Ishikawa (cell line): ENCODE data around the gene AFG1L.

ENCODE experiments used
- CEBPB ChIP-seq: IDR thresholded peaks from 2 replicates; pipeline ENCODE4 v1.6.1; 2012
- CREB1 ChIP-seq: IDR thresholded peaks from 2 replicates; pipeline ENCODE4 v1.6.1; 2012; ENCODE audit warnings: low read depth
- EGR1 ChIP-seq: IDR thresholded peaks from 2 replicates; pipeline ENCODE4 v1.6.1; 2012
- EP300 ChIP-seq: IDR thresholded peaks from 2 replicates; pipeline ENCODE4 v1.6.1; 2012; ENCODE audit warnings: borderline replicate concordance
- FOXM1 ChIP-seq: IDR thresholded peaks from 2 replicates; pipeline ENCODE4 v1.6.1; 2012; ENCODE audit warnings: low read depth, borderline replicate concordance
- NFIC ChIP-seq: IDR thresholded peaks from 2 replicates; pipeline ENCODE4 v1.6.1; 2012
- RAD21 ChIP-seq: IDR thresholded peaks from 2 replicates; pipeline ENCODE4 v1.6.1; 2012; ENCODE audit warnings: low read depth
- TAF1 ChIP-seq: IDR thresholded peaks from 2 replicates; pipeline ENCODE4 v1.6.1; 2012; ENCODE audit warnings: low read depth, mild to moderate bottlenecking
- TCF12 ChIP-seq: IDR thresholded peaks from 2 replicates; pipeline ENCODE4 v1.6.1; 2012; ENCODE audit warnings: low read depth
- TEAD4 ChIP-seq: IDR thresholded peaks from 2 replicates; pipeline ENCODE4 v1.6.1; 2012
- YY1 ChIP-seq: IDR thresholded peaks from 2 replicates; pipeline ENCODE4 v1.6.1; 2012; ENCODE audit warnings: low read depth
- ZBTB7A ChIP-seq: IDR thresholded peaks from 2 replicates; pipeline ENCODE4 v1.6.1; 2012; ENCODE audit warnings: low read depth
- TF ChIP-seq, protein P1 (sequence below): IDR thresholded peaks from 2 replicates; pipeline ENCODE4 v1.6.1; 2012
- TF ChIP-seq, protein P2 (sequence below): IDR thresholded peaks from 2 replicates; pipeline ENCODE4 v1.6.1; 2012; ENCODE audit warnings: low read depth, mild to moderate bottlenecking
- TF ChIP-seq, protein P3 (sequence below): IDR thresholded peaks from 2 replicates; pipeline ENCODE4 v1.6.1; 2012

AFG1L gene

DNA sequence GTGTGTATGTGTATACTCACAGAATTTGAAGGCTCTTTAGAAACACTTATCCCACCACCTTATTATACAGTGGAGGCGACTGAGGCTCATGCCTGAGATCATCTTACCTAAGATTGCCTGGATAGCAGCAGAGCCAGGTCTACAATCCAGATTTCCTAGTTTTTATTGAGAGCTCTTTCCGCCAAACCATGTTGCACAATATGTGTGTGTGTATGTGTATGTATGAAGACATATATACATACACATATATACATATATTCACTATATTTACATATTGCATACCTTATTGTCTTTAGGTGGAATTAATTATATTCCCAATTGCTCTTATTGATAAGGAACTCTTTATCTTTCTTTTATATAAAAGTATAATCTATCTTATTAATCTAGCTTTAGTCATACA, 130.6 kb downstream of the AFG1L start:
- no peak for TF ChIP-seq YY1
- no peak for TF ChIP-seq EP300
- TF ChIP-seq ZBTB7A: no peak
- TF ChIP-seq CEBPB: no peak
- TF ChIP-seq, protein P1, sequence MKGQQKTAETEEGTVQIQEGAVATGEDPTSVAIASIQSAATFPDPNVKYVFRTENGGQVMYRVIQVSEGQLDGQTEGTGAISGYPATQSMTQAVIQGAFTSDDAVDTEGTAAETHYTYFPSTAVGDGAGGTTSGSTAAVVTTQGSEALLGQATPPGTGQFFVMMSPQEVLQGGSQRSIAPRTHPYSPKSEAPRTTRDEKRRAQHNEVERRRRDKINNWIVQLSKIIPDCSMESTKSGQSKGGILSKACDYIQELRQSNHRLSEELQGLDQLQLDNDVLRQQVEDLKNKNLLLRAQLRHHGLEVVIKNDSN: no peak
- no peak for TF ChIP-seq TCF12
- TF ChIP-seq EGR1: no peak
- no peak for TF ChIP-seq RAD21
- TF ChIP-seq, protein P2, sequence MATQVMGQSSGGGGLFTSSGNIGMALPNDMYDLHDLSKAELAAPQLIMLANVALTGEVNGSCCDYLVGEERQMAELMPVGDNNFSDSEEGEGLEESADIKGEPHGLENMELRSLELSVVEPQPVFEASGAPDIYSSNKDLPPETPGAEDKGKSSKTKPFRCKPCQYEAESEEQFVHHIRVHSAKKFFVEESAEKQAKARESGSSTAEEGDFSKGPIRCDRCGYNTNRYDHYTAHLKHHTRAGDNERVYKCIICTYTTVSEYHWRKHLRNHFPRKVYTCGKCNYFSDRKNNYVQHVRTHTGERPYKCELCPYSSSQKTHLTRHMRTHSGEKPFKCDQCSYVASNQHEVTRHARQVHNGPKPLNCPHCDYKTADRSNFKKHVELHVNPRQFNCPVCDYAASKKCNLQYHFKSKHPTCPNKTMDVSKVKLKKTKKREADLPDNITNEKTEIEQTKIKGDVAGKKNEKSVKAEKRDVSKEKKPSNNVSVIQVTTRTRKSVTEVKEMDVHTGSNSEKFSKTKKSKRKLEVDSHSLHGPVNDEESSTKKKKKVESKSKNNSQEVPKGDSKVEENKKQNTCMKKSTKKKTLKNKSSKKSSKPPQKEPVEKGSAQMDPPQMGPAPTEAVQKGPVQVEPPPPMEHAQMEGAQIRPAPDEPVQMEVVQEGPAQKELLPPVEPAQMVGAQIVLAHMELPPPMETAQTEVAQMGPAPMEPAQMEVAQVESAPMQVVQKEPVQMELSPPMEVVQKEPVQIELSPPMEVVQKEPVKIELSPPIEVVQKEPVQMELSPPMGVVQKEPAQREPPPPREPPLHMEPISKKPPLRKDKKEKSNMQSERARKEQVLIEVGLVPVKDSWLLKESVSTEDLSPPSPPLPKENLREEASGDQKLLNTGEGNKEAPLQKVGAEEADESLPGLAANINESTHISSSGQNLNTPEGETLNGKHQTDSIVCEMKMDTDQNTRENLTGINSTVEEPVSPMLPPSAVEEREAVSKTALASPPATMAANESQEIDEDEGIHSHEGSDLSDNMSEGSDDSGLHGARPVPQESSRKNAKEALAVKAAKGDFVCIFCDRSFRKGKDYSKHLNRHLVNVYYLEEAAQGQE: no peak
- no peak for TF ChIP-seq TAF1
- no peak for TF ChIP-seq NFIC
- no peak for TF ChIP-seq FOXM1
- no peak for TF ChIP-seq TEAD4
- TF ChIP-seq, protein P3, sequence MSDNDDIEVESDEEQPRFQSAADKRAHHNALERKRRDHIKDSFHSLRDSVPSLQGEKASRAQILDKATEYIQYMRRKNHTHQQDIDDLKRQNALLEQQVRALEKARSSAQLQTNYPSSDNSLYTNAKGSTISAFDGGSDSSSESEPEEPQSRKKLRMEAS: no peak
- TF ChIP-seq CREB1: no peak

DNA sequence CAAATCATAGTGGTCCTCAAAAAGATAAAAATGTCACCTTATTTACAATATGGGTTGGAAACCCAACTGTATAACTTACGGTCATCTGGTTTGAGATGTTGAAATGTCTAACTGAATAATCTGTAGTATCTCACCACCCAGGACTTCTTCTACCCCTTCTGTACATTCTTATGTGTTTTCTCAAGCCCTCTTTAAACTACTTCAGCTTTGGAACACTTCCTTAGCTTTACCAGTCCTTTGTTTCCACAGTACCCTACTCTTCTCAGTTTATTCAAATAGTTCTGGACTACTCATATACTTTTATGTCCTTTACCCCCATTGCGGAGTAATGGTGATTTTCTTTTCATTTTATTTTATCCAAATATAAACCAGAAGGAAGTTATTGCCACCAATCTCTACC, 137.3 kb downstream of the AFG1L start:
- TF ChIP-seq TEAD4 (no peak), CREB1 (no peak), NFIC (no peak), TAF1 (no peak), TCF12 (no peak), ZBTB7A (no peak), EP300 (no peak), RAD21 (no peak), FOXM1 (no peak)
- TF ChIP-seq, protein P2: no peak
- TF ChIP-seq, protein P3: no peak

DNA sequence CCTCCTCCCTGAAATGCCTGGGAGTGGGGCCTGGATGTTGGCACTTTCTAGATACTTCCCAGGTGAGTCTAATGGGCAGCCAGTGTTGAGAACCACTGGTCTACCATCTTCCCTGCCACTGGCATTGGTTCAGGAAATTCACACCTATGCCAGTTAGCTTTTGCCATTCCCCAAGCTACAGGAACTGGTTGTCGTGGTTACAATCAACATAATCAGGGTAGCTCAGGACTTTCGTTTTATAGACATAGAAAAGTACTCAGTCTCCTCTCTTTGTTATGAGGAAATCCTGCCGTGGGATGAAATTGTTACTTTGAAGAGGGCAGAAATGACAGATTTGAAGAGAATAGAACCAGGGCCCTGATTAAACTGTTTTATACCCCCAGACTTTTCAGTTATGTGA, 137.9 kb downstream of the AFG1L start:
- no peak for TF ChIP-seq CEBPB
- TF ChIP-seq NFIC: no peak
- TF ChIP-seq, protein P1: no peak
- TF ChIP-seq, protein P3: no peak
- no peak for TF ChIP-seq CREB1
- TF ChIP-seq EGR1: no peak
- no peak for TF ChIP-seq EP300
- TF ChIP-seq, protein P2: no peak
- TF ChIP-seq FOXM1: no peak
- no peak for TF ChIP-seq TAF1

DNA sequence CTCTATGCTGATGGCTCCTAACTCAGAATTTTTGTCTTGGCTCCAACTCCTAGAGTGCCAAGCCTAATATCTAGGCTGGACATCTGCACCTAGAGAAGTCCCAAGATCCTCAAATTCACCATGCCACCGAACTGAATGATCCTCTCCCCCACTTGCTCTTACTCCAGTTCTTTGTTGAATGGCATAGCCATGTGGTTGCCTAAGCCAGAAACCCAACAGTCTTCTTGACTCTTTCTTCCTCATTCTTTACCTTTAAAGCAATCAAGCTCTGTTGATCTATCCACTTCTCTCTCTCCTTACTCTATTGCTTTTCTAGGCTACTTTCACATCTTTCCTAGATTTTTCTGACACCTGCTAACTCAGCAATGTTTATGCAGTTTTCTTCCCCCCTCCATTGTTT, 139.4 kb downstream of the AFG1L start:
- TF ChIP-seq CEBPB (no peak), TAF1 (no peak), FOXM1 (no peak), TEAD4 (no peak), EGR1 (no peak)
- TF ChIP-seq, protein P2: no peak
- TF ChIP-seq, protein P3: no peak
